PFSK-1 (cell line): Measurements from ENCODE around the gene PHF2.

ENCODE experiments used
- POLR2AphosphoS5 ChIP-seq: IDR thresholded peaks from 2 replicates; pipeline ENCODE4 v1.6.1; 2012; ENCODE audit warnings: low read depth, mild to moderate bottlenecking, control low read depth, low read length, moderate library complexity
- SIN3A ChIP-seq: IDR thresholded peaks from 2 replicates; pipeline ENCODE4 v1.6.1; 2012; ENCODE audit warnings: mild to moderate bottlenecking, low read length, moderate library complexity, borderline replicate concordance; ENCODE audit not compliant: insufficient read depth

DNA sequence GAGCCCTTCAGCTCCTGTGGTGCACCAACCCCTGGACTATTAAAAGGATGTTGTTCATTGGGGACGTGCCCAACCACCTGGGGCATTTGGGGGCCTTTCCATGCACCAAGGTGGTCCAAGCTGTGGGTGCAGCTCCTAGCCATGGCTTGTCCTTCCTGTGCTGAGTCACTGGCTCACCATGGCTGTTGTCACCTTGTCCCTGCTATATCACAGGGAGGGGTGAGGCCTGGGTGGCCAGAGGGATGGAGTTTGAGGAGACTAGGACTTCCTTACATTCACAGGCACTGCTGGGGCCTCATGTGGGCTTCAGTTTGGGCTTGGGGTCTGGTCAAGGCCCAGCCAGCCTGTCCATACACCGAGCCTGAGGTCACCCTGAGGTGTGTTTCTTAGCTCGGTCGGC is 45.5 kb downstream of the PHF2 start:
- no peak for TF ChIP-seq SIN3A
- TF ChIP-seq POLR2AphosphoS5 = no peak
